Sigmoid colon (tissue), 7 donors: ENCODE measurements around the gene MMP19. TPM values are rescaled to one million over a fixed set of nuclear protein-coding genes. Genes with fewer than 3 reads are reported as not detected.

Source experiments
- DNase-seq: peaks from one replicate; pipeline ENCODE4 v3.0.0-alpha.2; 2019
- H3K27ac ChIP-seq, 4 donors: fragments of 200-600 bp; sonication (generic); one replicate each; pipeline ENCODE4 v1.5.1; 2016 to 2019; ENCODE audit warnings: mild to moderate bottlenecking in 1 of 4
- H3K27me3 ChIP-seq, 3 donors: fragments of 200-600 bp; sonication (generic); one replicate each; pipeline ENCODE4 v1.5.1; 2019; ENCODE audit warnings: mild to moderate bottlenecking in 1 of 3
- H3K36me3 ChIP-seq, 4 donors: fragments of 200-600 bp; sonication (generic); one replicate each; pipeline ENCODE4 v1.5.1; 2016 to 2019
- H3K4me1 ChIP-seq, 4 donors: fragments of 200-600 bp; sonication (generic); one replicate each; pipeline ENCODE4 v1.5.1; 2017 to 2019
- H3K4me3 ChIP-seq, 4 donors: fragments of 200-600 bp; sonication (generic); one replicate each; pipeline ENCODE4 v1.5.1; 2017 to 2019; ENCODE audit warnings: mild to moderate bottlenecking in 2 of 4, moderate library complexity in 1 of 4
- H3K9me3 ChIP-seq, 4 donors: fragments of 200-600 bp in 3 of 4; sonication (generic) in 3 of 4; one replicate each; pipeline versions ENCODE4 v1.5.1 to v1.6.1; 2013 to 2019
- CTCF ChIP-seq, 4 experiments: fragments of 450-650 bp in 3 of 4; fragments of 200-600 bp in 1 of 4; IDR thresholded peaks; one replicate each; pipeline ENCODE4 v1.5.1; 2016 to 2019; ENCODE audit warnings: antibody characterized with exemption in 4 of 4, mild to moderate bottlenecking in 3 of 4, moderate library complexity in 2 of 4
- EP300 ChIP-seq, 4 donors: sonication (generic); formaldehyde crosslinking; IDR thresholded peaks; one replicate each; pipeline ENCODE4 v1.6.1; 2017; ENCODE audit warnings: antibody characterized with exemption in 4 of 4
- POLR2A ChIP-seq, 2 donors: fragments of 450-650 bp; IDR thresholded peaks; one replicate each; pipeline ENCODE4 v1.6.1; 2016; ENCODE audit warnings: antibody characterized with exemption in 2 of 2, mild to moderate bottlenecking in 2 of 2, moderate library complexity in 2 of 2
- POLR2AphosphoS5 ChIP-seq, 4 donors: sonication (generic); formaldehyde crosslinking; IDR thresholded peaks; one replicate each; pipeline ENCODE4 v1.6.1; 2017; ENCODE audit warnings: antibody characterized with exemption in 4 of 4
- WGBS, 2 donors: extraction: QIAGEN DNeasy Blood & Tissue Kit; methylation state at CpG; one replicate each; pipeline ENCODE4 v1.1.7; 2013; 5-methylcytosine and 5-hydroxymethylcytosine counted together
- intact Hi-C: fragments of 100-400 bp; cut with DNase I; formaldehyde crosslinking; loops from one replicate; pipeline ENCODE4 v1.15.1; 2023
- polyA plus RNA-seq, 3 donors: library from polyadenylated mRNA; stranded (reverse); fragments of 200-250 nt; gene quantifications; one replicate each; pipeline ENCODE4 v1.2.3, GENCODE V29; 2013
- total RNA-seq, 4 donors: library from RNA; depleted of rRNA; stranded (reverse); fragments of >200 nt; gene quantifications; one replicate each; pipeline ENCODE4 v1.1.0, GENCODE V29; 2016
- donor health status: healthy with polysubstance abuse.
- donor health status: Bipolar disorder and iron deficiency.
- donor health status: healthy.

Gene MMP19
- total and polyA plus RNA-seq, 7 donors: 1.2 to 18.0 (median 6.0) TPM

GRCh38 chr12:55814257-55814656 lies 28.5 kb downstream of the MMP19 start:
- no peak for DNase-seq
- H3K27ac ChIP-seq: no peak overlapping the region
- intact Hi-C loops: no loop called here
- peaks cover 0 to 33% (median 3%) of the 10 kb centered on the region in 4 donors for H3K36me3 ChIP-seq
- H3K4me3 ChIP-seq: no peak overlapping the region
- H3K27me3 ChIP-seq: no peaks in the 10 kb centered on the region
- H3K4me1 ChIP-seq: peaks cover 0 to 52% (median 48%) of the 10 kb centered on the region in 4 donors
- no peak for TF ChIP-seq CTCF (IDR thresholded peaks at IDR 0.05)
- TF ChIP-seq EP300 (IDR thresholded peaks at IDR 0.05): no peak
- no peak for TF ChIP-seq POLR2A (IDR thresholded peaks at IDR 0.05)
- TF ChIP-seq POLR2AphosphoS5 (IDR thresholded peaks at IDR 0.05): no peak
- no peaks in the 10 kb centered on the region for H3K9me3 ChIP-seq

- no peak overlapping the region for H3K27ac ChIP-seq
- peaks cover 0 to 44% (median 41%) of the 10 kb centered on the region in 4 donors for H3K4me1 ChIP-seq
- WGBS, 2 donors: 34 to 50% methylated on average over 1 of the region's 1 CpG
- H3K36me3 ChIP-seq: peaks cover 0 to 48% (median 5%) of the 10 kb centered on the region in 4 donors
- no peaks in the 10 kb centered on the region for H3K27me3 ChIP-seq
- H3K4me3 ChIP-seq: no peak overlapping the region
- intact Hi-C loops: no loop called here
- no peak for TF ChIP-seq POLR2A (IDR thresholded peaks at IDR 0.05)
- TF ChIP-seq CTCF (IDR thresholded peaks at IDR 0.05): no peak
- no peak for TF ChIP-seq EP300 (IDR thresholded peaks at IDR 0.05)
- TF ChIP-seq POLR2AphosphoS5 (IDR thresholded peaks at IDR 0.05): no peak
- DNase-seq: no peak
- no peaks in the 10 kb centered on the region for H3K9me3 ChIP-seq
Observed at GRCh38 chr12:55812088-55812487, 30.6 kb downstream of the MMP19 start.

GRCh38 chr12:55809274-55809673 lies 33.5 kb downstream of the MMP19 start:
- no peak for TF ChIP-seq CTCF (IDR thresholded peaks at IDR 0.05)
- no peak for TF ChIP-seq POLR2AphosphoS5 (IDR thresholded peaks at IDR 0.05)
- no peak for TF ChIP-seq EP300 (IDR thresholded peaks at IDR 0.05)
- no peak for TF ChIP-seq POLR2A (IDR thresholded peaks at IDR 0.05)
- WGBS, 2 donors: 84 to 93% methylated on average over 5 of the region's 5 CpGs
- Histone ChIP-seq H3K27ac (no peak overlapping the region), H3K4me1 (peaks cover 0 to 31% (median 16%) of the 10 kb centered on the region in 4 donors), H3K4me3 (no peak overlapping the region), H3K36me3 (peaks cover 0 to 35% (median 2%) of the 10 kb centered on the region in 4 donors), H3K27me3 (no peaks in the 10 kb centered on the region), H3K9me3 (no peaks in the 10 kb centered on the region)
- no peak for DNase-seq
- intact Hi-C loops: no loop called here

GRCh38 chr12:55806982-55807381 lies 35.8 kb downstream of the MMP19 start:
- Histone ChIP-seq H3K4me1 (peaks cover 0 to 20% (median 3%) of the 10 kb centered on the region in 4 donors), H3K27me3 (no peaks in the 10 kb centered on the region), H3K9me3 (no peaks in the 10 kb centered on the region), H3K4me3 (no peak overlapping the region), H3K36me3 (peaks cover 0 to 33% (median 4%) of the 10 kb centered on the region in 4 donors), H3K27ac (no peak overlapping the region)
- intact Hi-C loops: no loop called here
- TF ChIP-seq EP300 (IDR thresholded peaks at IDR 0.05) (no peak), POLR2A (IDR thresholded peaks at IDR 0.05) (no peak), CTCF (IDR thresholded peaks at IDR 0.05) (no peak), POLR2AphosphoS5 (IDR thresholded peaks at IDR 0.05) (no peak)
- DNase-seq: no peak
- WGBS, 2 donors: 77 to 93% methylated on average over 8 of the region's 8 CpGs

GRCh38 chr12:55797550-55797949 lies 45.2 kb downstream of the MMP19 start:
- 80 to 82% methylated on average over 4 of the region's 4 CpGs for WGBS, 2 donors
- Histone ChIP-seq H3K27me3 (no peaks in the 10 kb centered on the region), H3K4me1 (no peaks in the 10 kb centered on the region), H3K4me3 (no peak overlapping the region), H3K9me3 (no peaks in the 10 kb centered on the region), H3K36me3 (peaks cover 6 to 94% (median 38%) of the 10 kb centered on the region in 4 donors), H3K27ac (no peak overlapping the region)
- intact Hi-C loops: loop anchor here (2.0 kb wide), 1 partner anchor 59 kb away; no protein-coding TSS in a partner anchor
- no peak for TF ChIP-seq POLR2AphosphoS5 (IDR thresholded peaks at IDR 0.05)
- TF ChIP-seq POLR2A (IDR thresholded peaks at IDR 0.05): no peak
- no peak for TF ChIP-seq EP300 (IDR thresholded peaks at IDR 0.05)
- no peak for TF ChIP-seq CTCF (IDR thresholded peaks at IDR 0.05)
- no peak for DNase-seq
